H4 (cell line): ENCODE results near the gene SPARC. TPM values are rescaled to one million over a fixed set of nuclear protein-coding genes. Genes with fewer than 3 reads are reported as not detected.

Source experiments
- DNase-seq: peaks from one replicate; pipeline ENCODE4 v3.0.0-alpha.2; 2015; ENCODE audit warnings: low spot score
- total RNA-seq: library from RNA; depleted of rRNA; stranded (reverse); fragments of >200 nt; shearing (Covaris generic); gene quantifications from 2 replicates; pipeline ENCODE4 v1.2.3, GENCODE V29; 2014

Gene SPARC
- total RNA-seq, 1 experiment from 2014 or later: 472 TPM

- DNase-seq: no peak
These were observed 7.1 kb downstream of the SPARC start for GRCh38 chr5:151679421-151680155.

GRCh38 chr5:151678713-151679112 lies 8.0 kb downstream of the SPARC start:
- DNase-seq: no peak

GRCh38 chr5:151677776-151678545 lies 8.8 kb downstream of the SPARC start:
- DNase-seq: no peak

- no peak for DNase-seq
These were observed 10.0 kb downstream of the SPARC start for GRCh38 chr5:151676719-151677118.

DNA sequence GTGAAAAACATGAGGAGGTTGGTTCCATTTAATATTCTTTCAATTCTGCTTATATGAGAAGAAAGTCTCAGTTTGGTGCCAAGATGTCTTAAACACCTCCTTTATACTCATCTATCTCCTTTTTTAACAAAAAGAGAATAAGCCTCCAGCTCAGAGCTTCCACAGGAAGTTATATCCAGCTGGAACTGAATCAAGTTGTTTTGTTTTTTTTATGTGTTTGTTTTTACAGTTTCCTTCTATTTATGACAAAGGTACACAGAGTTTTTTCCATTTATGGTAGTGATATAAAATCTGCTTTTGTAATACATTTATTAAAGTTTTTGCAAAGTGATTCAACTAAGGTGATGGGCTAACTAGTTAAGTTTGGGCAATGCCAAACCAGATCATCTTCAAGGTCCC lies 10.4 kb downstream of the SPARC start:
- DNase-seq: no peak

- DNase-seq: no peak
These were observed 11.0 kb downstream of the SPARC start for GRCh38 chr5:151675611-151676313.

- no peak for DNase-seq
These were observed 11.8 kb downstream of the SPARC start for GRCh38 chr5:151674626-151675610.

- no peak for DNase-seq
These were observed 13.3 kb downstream of the SPARC start for GRCh38 chr5:151673421-151673820.

DNA sequence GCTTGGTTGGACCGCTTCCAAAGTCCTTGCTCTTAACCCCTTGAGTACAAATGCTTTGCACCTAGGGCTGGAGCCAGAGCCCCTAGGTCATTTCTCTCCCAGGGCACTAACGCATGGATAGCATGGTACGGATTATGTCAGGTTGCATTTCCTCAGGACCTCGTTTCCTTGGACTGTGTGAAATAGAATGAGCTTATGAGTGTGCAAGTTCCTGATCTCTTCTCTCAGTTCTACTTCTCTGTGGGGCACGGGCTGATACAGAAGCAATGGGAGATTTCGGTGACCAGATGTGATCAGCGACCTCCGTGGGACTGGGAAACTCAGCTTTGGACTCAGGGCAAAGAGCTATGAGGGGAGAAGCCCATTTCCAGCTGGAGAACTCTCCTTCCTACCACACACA lies 14.2 kb downstream of the SPARC start:
- no peak for DNase-seq

DNA sequence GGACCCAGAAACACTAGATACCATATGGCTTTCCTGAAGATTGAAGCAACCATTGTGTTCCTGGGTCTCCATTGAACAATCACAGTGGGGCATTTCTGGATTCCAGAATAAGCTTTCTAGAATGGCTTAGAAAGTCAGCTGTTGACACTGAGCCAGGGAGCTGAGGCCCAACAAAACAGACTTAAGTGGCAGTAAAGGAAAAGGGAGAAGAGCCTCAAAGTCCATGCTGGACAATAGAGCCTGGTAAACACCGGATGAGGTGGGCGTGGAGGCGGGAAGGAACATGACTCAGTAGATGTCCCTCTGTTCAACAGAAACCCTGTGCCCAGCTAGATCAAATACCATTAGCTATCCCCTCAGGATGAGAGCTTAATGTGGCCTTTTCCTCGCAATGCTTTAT lies 14.8 kb downstream of the SPARC start:
- no peak for DNase-seq

GRCh38 chr5:151670953-151671636 lies 15.6 kb downstream of the SPARC start:
- no peak for DNase-seq

- no peak for DNase-seq
These were observed 16.5 kb downstream of the SPARC start for GRCh38 chr5:151670083-151670686.

DNA sequence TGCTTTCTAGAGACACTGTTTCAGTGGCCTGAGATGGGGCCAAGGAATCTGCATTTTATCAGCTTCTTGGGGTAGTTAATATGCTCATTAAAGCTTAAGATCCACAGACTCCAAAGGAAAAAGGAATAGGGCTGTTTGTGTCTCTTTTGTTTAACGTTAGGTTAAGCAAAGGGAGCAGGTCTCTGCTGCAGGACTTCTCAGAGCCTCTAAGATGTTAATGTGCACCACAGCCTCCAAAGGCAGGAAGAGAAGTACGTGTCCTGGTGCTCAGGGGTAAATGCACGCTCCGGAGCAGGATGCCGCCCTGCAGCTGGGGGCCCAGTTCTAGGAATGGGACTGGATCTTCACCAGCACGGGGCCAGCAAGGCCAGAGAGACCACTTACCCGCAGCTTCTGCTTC lies 19.6 kb downstream of the SPARC start:
- no peak for DNase-seq

- DNase-seq: no peak
These were observed 21.1 kb downstream of the SPARC start for GRCh38 chr5:151665613-151666012.

GRCh38 chr5:151664694-151665585 lies 21.8 kb downstream of the SPARC start:
- no peak for DNase-seq

DNA sequence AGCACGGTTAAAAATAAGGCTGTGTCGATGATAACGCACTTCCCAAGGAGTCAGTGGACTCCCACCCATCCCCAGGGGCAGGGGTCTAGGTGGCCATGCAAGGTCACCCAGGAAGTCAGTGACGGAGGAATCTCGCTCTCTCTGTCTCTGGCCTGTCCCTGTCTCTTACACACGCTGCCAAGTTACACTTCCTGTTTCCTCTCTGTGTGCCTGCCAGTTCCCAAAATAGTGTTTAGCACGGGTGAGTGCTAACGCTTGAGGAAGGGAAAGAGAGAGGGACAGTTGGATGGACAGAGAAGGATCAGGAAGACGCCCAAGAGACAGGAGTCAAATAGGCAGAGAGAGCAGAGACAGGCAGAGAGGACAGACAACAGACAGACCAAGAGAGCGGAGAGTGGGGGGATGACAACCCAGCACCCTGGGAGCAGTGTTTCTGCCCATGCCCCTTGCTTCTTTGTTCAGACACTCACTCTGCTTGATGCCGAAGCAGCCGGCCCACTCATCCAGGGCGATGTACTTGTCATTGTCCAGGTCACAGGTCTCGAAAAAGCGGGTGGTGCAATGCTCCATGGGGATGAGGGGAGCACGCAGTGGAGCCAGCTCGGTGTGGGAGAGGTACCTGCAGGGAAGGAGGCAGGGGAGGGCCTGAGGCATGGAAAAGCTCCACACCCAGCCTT lies 23.0 kb downstream of the SPARC start:
- no peak for DNase-seq

DNA sequence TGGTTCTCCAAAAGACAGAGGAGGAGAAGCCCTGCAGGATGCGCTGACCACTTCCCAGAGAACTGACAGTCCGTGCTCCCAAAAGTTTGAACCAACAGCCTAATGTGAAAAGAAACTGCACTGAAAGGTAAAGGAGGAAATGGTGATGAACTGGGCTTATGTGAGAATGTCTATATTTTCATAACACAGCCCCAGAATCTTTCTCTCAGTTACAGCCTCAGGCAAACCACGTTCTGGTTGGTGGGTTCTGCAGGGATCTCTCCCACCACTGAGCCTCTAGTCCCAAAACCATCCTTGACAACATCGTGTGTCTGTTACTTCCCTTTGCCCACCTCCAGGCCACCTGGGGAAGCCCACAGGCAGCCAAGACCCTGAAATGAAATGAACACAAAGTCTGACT lies 23.9 kb downstream of the SPARC start:
- DNase-seq: no peak

DNA sequence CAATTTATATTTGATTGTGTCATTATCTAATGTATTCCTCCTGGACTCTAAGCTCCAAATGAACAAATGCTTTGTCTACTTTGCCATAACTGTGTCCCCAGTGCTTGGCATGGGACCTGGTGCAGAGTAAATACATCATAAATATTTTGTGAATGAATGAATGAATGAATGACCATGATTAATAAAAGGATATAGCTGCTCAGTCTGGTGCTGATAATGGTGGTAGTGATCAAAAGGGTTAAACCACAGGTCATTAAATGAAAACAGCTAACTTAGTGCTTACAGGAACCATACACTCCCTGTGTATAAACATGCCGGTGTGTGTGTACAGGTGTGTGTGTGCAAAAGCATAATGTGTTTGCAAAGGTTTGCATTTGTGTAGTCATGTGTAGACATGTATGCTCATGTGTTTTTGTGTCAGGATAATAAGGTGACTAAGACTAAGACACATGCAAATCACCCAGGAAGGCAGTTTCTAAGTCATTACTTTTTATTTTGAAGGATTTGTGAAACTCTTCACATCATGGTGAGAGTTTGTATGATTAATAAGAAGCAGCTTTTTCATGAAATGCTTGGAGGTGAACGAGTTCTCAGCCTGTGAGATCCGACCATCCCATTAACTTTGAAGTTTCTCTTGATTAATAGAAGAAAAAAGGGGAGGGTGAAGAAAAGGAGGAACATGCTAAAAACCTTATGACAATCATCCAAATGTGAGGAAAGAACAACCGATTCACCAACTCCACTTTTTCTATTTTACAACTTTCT lies 24.6 kb downstream of the SPARC start:
- no peak for DNase-seq
